OCI-LY7 (cell line): ENCODE results near the gene ANKS4B.

ENCODE experiments used
- CTCF ChIP-seq: fragments of 200-600 bp; sonication (generic); conservative IDR thresholded peaks from 2 replicates; pipeline ENCODE4 v1.5.1; 2014; ENCODE audit warnings: mild to moderate bottlenecking, antibody characterized with exemption, low read length, moderate library complexity, mixed read lengths
- EZH2phosphoT487 ChIP-seq: fragments of 200-600 bp; sonication (generic); IDR thresholded peaks from 2 replicates; pipeline ENCODE4 v1.6.1; 2018; ENCODE audit warnings: low read depth, borderline replicate concordance, mild to moderate bottlenecking, mixed run types, antibody characterized with exemption, low read length, moderate library complexity, mixed read lengths

- TF ChIP-seq CTCF (no peak), EZH2phosphoT487 (no peak)
Observed at GRCh38 chr16:21276090-21276489, 42.6 kb downstream of the ANKS4B start.
